ENCODE data around the gene CHRDL2.

Gene CHRDL2

GRCh38 chr11:74744277-74744676 is 13.1 kb upstream of the CHRDL2 start:
- Histone ChIP-seq H3K9me3 (ENCODE audit: control insufficient read depth, insufficient read depth, low read length) (no peaks in the 10 kb centered on the region), H3K4me1 (ENCODE audit: control insufficient read depth, insufficient read depth, low read length) (peaks cover 8% of the 10 kb centered on the region), H3K27me3 (ENCODE audit: control insufficient read depth, insufficient read depth, low read length) (no peaks in the 10 kb centered on the region), H3K9ac (ENCODE audit: low read depth, low read length) (no peak overlapping the region), H3K4me3 (ENCODE audit: low read depth, low read length) (no peak overlapping the region), H3K36me3 (ENCODE audit: control insufficient read depth, insufficient read depth, low read length) (no peaks in the 10 kb centered on the region)

GRCh38 chr11:74743640-74744039 is 12.4 kb upstream of the CHRDL2 start:
- H3K4me3 ChIP-seq (ENCODE audit: low read depth, low read length) = no peak overlapping the region

GRCh38 chr11:74742070-74742469 is 10.8 kb upstream of the CHRDL2 start:
- no peak overlapping the region for H3K9ac ChIP-seq (ENCODE audit: low read depth, low read length)
- no peaks in the 10 kb centered on the region for H3K4me1 ChIP-seq (ENCODE audit: control insufficient read depth, insufficient read depth, low read length)
- H3K4me3 ChIP-seq (ENCODE audit: low read depth, low read length) = no peak overlapping the region
- no peaks in the 10 kb centered on the region for H3K9me3 ChIP-seq (ENCODE audit: control insufficient read depth, insufficient read depth, low read length)
- H3K36me3 ChIP-seq (ENCODE audit: control insufficient read depth, insufficient read depth, low read length) = no peaks in the 10 kb centered on the region
- no peaks in the 10 kb centered on the region for H3K27me3 ChIP-seq (ENCODE audit: control insufficient read depth, insufficient read depth, low read length)

More at GRCh38 chr11:74743640-74744039, 12.4 kb upstream of the CHRDL2 start:
- Histone ChIP-seq H3K36me3 (ENCODE audit: control insufficient read depth, insufficient read depth, low read length) (no peaks in the 10 kb centered on the region), H3K9ac (ENCODE audit: low read depth, low read length) (no peak overlapping the region), H3K9me3 (ENCODE audit: control insufficient read depth, insufficient read depth, low read length) (no peaks in the 10 kb centered on the region), H3K4me1 (ENCODE audit: control insufficient read depth, insufficient read depth, low read length) (peaks cover 8% of the 10 kb centered on the region), H3K27me3 (ENCODE audit: control insufficient read depth, insufficient read depth, low read length) (no peaks in the 10 kb centered on the region)

GRCh38 chr11:74739546-74740270 is 8.5 kb upstream of the CHRDL2 start:
- Histone ChIP-seq H3K36me3 (ENCODE audit: control insufficient read depth, insufficient read depth, low read length) (no peaks in the 10 kb centered on the region), H3K4me3 (ENCODE audit: low read depth, low read length) (no peak overlapping the region), H3K4me1 (ENCODE audit: control insufficient read depth, insufficient read depth, low read length) (no peaks in the 10 kb centered on the region), H3K9me3 (ENCODE audit: control insufficient read depth, insufficient read depth, low read length) (no peaks in the 10 kb centered on the region), H3K9ac (ENCODE audit: low read depth, low read length) (no peak overlapping the region), H3K27me3 (ENCODE audit: control insufficient read depth, insufficient read depth, low read length) (peaks cover 2% of the 10 kb centered on the region)

GRCh38 chr11:74736031-74736430 is 4.8 kb upstream of the CHRDL2 start:
- Histone ChIP-seq H3K36me3 (ENCODE audit: control insufficient read depth, insufficient read depth, low read length) (no peaks in the 10 kb centered on the region), H3K4me1 (ENCODE audit: control insufficient read depth, insufficient read depth, low read length) (no peaks in the 10 kb centered on the region), H3K4me3 (ENCODE audit: low read depth, low read length) (no peak overlapping the region), H3K27me3 (ENCODE audit: control insufficient read depth, insufficient read depth, low read length) (peaks cover 28% of the 10 kb centered on the region), H3K9me3 (ENCODE audit: control insufficient read depth, insufficient read depth, low read length) (no peaks in the 10 kb centered on the region), H3K9ac (ENCODE audit: low read depth, low read length) (no peak overlapping the region)

GRCh38 chr11:74735365-74735928 is 4.2 kb upstream of the CHRDL2 start:
- peaks cover 33% of the 10 kb centered on the region for H3K27me3 ChIP-seq (ENCODE audit: control insufficient read depth, insufficient read depth, low read length)
- no peaks in the 10 kb centered on the region for H3K36me3 ChIP-seq (ENCODE audit: control insufficient read depth, insufficient read depth, low read length)
- no peaks in the 10 kb centered on the region for H3K9me3 ChIP-seq (ENCODE audit: control insufficient read depth, insufficient read depth, low read length)
- H3K4me1 ChIP-seq (ENCODE audit: control insufficient read depth, insufficient read depth, low read length) = no peaks in the 10 kb centered on the region
- no peak overlapping the region for H3K9ac ChIP-seq (ENCODE audit: low read depth, low read length)
- H3K4me3 ChIP-seq (ENCODE audit: low read depth, low read length) = no peak overlapping the region

GRCh38 chr11:74734559-74734925 is 3.3 kb upstream of the CHRDL2 start:
- Histone ChIP-seq H3K4me3 (ENCODE audit: low read depth, low read length) (no peak overlapping the region), H3K36me3 (ENCODE audit: control insufficient read depth, insufficient read depth, low read length) (no peaks in the 10 kb centered on the region), H3K27me3 (ENCODE audit: control insufficient read depth, insufficient read depth, low read length) (peaks cover 42% of the 10 kb centered on the region), H3K9me3 (ENCODE audit: control insufficient read depth, insufficient read depth, low read length) (no peaks in the 10 kb centered on the region), H3K4me1 (ENCODE audit: control insufficient read depth, insufficient read depth, low read length) (peaks cover 4% of the 10 kb centered on the region), H3K9ac (ENCODE audit: low read depth, low read length) (no peak overlapping the region)

- H3K27me3 ChIP-seq (ENCODE audit: control insufficient read depth, insufficient read depth, low read length) = peaks cover 64% of the 10 kb centered on the region
- H3K4me3 ChIP-seq (ENCODE audit: low read depth, low read length) = peak overlapping the region; percentile 68
- H3K36me3 ChIP-seq (ENCODE audit: control insufficient read depth, insufficient read depth, low read length) = no peaks in the 10 kb centered on the region
- no peaks in the 10 kb centered on the region for H3K9me3 ChIP-seq (ENCODE audit: control insufficient read depth, insufficient read depth, low read length)
- H3K4me1 ChIP-seq (ENCODE audit: control insufficient read depth, insufficient read depth, low read length) = peaks cover 4% of the 10 kb centered on the region
- no peak overlapping the region for H3K9ac ChIP-seq (ENCODE audit: low read depth, low read length)
Measured at GRCh38 chr11:74730571-74731260, 510 bp downstream of the CHRDL2 start.

- H3K27me3 ChIP-seq (ENCODE audit: control insufficient read depth, insufficient read depth, low read length) = peaks cover 66% of the 10 kb centered on the region
Measured at GRCh38 chr11:74729397-74729796, 1.8 kb downstream of the CHRDL2 start.

GRCh38 chr11:74726547-74727182 is 4.6 kb downstream of the CHRDL2 start:
- H3K9ac ChIP-seq (ENCODE audit: low read depth, low read length) = no peak overlapping the region
- H3K27me3 ChIP-seq (ENCODE audit: control insufficient read depth, insufficient read depth, low read length) = peaks cover 55% of the 10 kb centered on the region

More at GRCh38 chr11:74729397-74729796, 1.8 kb downstream of the CHRDL2 start:
- Histone ChIP-seq H3K4me3 (ENCODE audit: low read depth, low read length) (no peak overlapping the region), H3K4me1 (ENCODE audit: control insufficient read depth, insufficient read depth, low read length) (peaks cover 4% of the 10 kb centered on the region), H3K9ac (ENCODE audit: low read depth, low read length) (no peak overlapping the region), H3K36me3 (ENCODE audit: control insufficient read depth, insufficient read depth, low read length) (no peaks in the 10 kb centered on the region), H3K9me3 (ENCODE audit: control insufficient read depth, insufficient read depth, low read length) (no peaks in the 10 kb centered on the region)

GRCh38 chr11:74725701-74726100 is 5.5 kb downstream of the CHRDL2 start:
- Histone ChIP-seq H3K4me1 (ENCODE audit: control insufficient read depth, insufficient read depth, low read length) (peaks cover 9% of the 10 kb centered on the region), H3K4me3 (ENCODE audit: low read depth, low read length) (no peak overlapping the region), H3K36me3 (ENCODE audit: control insufficient read depth, insufficient read depth, low read length) (no peaks in the 10 kb centered on the region), H3K9me3 (ENCODE audit: control insufficient read depth, insufficient read depth, low read length) (no peaks in the 10 kb centered on the region), H3K27me3 (ENCODE audit: control insufficient read depth, insufficient read depth, low read length) (peaks cover 54% of the 10 kb centered on the region), H3K9ac (ENCODE audit: low read depth, low read length) (no peak overlapping the region)

More at GRCh38 chr11:74726547-74727182, 4.6 kb downstream of the CHRDL2 start:
- Histone ChIP-seq H3K4me1 (ENCODE audit: control insufficient read depth, insufficient read depth, low read length) (peaks cover 4% of the 10 kb centered on the region), H3K36me3 (ENCODE audit: control insufficient read depth, insufficient read depth, low read length) (no peaks in the 10 kb centered on the region), H3K4me3 (ENCODE audit: low read depth, low read length) (no peak overlapping the region), H3K9me3 (ENCODE audit: control insufficient read depth, insufficient read depth, low read length) (no peaks in the 10 kb centered on the region)

Data from iPS-15b (cell line).